Measurements from ENCODE around the gene SLC9A2. TPM values are rescaled to one million over a fixed set of nuclear protein-coding genes. Genes with fewer than 3 reads are reported as not detected.

The SLC9A2 gene
- total RNA-seq, 1 donor from 2014 or later = not detected

DNA sequence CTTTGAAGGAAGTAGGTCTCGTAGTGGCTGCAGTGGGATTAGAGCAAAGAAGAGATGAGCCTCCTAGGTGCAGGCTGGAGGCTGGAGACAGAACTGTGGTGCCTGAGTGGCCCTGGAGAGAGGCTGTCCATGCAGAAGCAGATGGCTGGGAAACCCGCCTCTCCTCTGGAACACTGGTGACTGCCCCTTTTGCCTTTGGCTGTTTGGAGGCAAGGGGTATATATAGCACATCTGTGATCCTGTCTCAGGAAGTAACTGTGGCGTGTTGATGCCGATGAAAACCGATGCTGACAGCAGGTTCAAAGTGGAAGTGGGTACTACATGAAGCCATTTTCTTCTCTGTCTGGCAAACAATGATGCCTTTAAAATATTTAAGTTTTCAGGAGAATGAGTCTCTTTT lies 43.5 kb downstream of the SLC9A2 start:
- H3K4me3 Mint-ChIP-seq = no peak overlapping the region

DNA sequence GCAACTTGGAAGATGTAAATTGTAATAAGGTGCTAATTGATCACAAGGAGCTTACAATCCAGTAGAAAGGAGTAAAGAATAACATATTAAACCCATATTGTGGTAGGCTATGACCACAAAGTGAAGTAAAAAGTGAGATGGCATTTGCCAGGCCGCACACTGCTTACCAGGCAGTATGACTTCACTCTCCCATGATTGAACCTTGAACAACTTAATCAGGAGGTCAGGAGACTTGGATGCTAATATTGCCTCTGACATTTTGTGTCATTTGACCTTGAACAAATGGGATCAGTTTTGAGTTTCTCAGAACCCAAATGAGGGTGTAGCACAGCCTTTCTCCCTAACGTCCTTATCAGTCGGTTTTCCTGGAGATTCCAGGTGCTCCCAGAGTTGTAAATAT lies 44.0 kb downstream of the SLC9A2 start:
- ChIA-PET CTCF (no interaction called here), POLR2A (interaction anchor here (0.8 kb wide), 1 partner anchor 1598 kb away, joined by 4 read pairs; no protein-coding TSS in a partner anchor)
- H3K36me3 Mint-ChIP-seq (ENCODE audit: low read depth) = no peaks in the 10 kb centered on the region
- no peaks in the 10 kb centered on the region for H3K9me3 Mint-ChIP-seq
- H3K4me3 Mint-ChIP-seq = no peak overlapping the region
- TF ChIP-seq, protein P1, sequence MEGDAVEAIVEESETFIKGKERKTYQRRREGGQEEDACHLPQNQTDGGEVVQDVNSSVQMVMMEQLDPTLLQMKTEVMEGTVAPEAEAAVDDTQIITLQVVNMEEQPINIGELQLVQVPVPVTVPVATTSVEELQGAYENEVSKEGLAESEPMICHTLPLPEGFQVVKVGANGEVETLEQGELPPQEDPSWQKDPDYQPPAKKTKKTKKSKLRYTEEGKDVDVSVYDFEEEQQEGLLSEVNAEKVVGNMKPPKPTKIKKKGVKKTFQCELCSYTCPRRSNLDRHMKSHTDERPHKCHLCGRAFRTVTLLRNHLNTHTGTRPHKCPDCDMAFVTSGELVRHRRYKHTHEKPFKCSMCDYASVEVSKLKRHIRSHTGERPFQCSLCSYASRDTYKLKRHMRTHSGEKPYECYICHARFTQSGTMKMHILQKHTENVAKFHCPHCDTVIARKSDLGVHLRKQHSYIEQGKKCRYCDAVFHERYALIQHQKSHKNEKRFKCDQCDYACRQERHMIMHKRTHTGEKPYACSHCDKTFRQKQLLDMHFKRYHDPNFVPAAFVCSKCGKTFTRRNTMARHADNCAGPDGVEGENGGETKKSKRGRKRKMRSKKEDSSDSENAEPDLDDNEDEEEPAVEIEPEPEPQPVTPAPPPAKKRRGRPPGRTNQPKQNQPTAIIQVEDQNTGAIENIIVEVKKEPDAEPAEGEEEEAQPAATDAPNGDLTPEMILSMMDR (IDR thresholded peaks at IDR 0.05) = no peak
- no peaks in the 10 kb centered on the region for H3K4me1 Mint-ChIP-seq
- DNase-seq (no peak), ATAC-seq (ENCODE audit: low read depth) (no peak)
- H3K27ac Mint-ChIP-seq = no peak overlapping the region
- intact Hi-C loops (cut with micrococcal nuclease) = no loop called here
- H3K27me3 Mint-ChIP-seq = peaks cover 6% of the 10 kb centered on the region

More for the DNA sequence above, 43.5 kb downstream of the SLC9A2 start:
- Mint-ChIP-seq H3K4me1 (no peaks in the 10 kb centered on the region), H3K36me3 (ENCODE audit: low read depth) (no peaks in the 10 kb centered on the region), H3K9me3 (no peaks in the 10 kb centered on the region), H3K27ac (no peak overlapping the region), H3K27me3 (peaks cover 6% of the 10 kb centered on the region)
- TF ChIP-seq, protein P1 (IDR thresholded peaks at IDR 0.05) = no peak
- CTCF ChIA-PET = no interaction called here
- POLR2A ChIA-PET = no interaction called here
- no peak for DNase-seq
- intact Hi-C loops (cut with micrococcal nuclease) = no loop called here
- no peak for ATAC-seq (ENCODE audit: low read depth)

DNA sequence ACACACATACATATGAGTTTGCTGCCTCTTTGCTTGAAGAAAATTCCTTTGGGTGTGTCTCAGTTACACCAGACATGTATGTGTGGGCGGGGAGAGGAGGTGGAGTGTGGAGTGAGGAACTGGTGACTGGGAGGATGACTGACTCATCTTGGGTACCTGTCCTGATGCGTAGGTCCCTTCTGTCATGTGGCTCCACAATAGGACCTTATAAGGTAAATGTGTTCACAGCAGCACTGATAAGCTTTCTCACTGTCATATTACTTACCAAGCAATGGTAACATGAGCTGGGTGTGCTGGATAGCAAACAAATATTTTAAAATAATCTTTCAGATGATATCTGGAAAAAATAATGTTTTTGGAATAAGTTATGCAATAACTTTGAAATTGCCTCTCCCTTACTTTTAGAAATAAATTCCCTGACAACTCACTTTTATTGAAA lies 45.1 kb downstream of the SLC9A2 start:
- DNase-seq (no peak), ATAC-seq (ENCODE audit: low read depth) (peak; percentile 68)
- H3K4me1 Mint-ChIP-seq = no peaks in the 10 kb centered on the region
- H3K9me3 Mint-ChIP-seq = no peaks in the 10 kb centered on the region
- intact Hi-C loops (cut with micrococcal nuclease) = no loop called here
- POLR2A ChIA-PET = interaction anchor here (0.8 kb wide), 1 partner anchor 1599 kb away, joined by 4 read pairs; no protein-coding TSS in a partner anchor
- TF ChIP-seq, protein P1 (IDR thresholded peaks at IDR 0.05) = no peak
- H3K4me3 Mint-ChIP-seq = no peak overlapping the region
- CTCF ChIA-PET = no interaction called here
- peaks cover 10% of the 10 kb centered on the region for H3K27me3 Mint-ChIP-seq
- no peak overlapping the region for H3K27ac Mint-ChIP-seq
- H3K36me3 Mint-ChIP-seq (ENCODE audit: low read depth) = no peaks in the 10 kb centered on the region

DNA sequence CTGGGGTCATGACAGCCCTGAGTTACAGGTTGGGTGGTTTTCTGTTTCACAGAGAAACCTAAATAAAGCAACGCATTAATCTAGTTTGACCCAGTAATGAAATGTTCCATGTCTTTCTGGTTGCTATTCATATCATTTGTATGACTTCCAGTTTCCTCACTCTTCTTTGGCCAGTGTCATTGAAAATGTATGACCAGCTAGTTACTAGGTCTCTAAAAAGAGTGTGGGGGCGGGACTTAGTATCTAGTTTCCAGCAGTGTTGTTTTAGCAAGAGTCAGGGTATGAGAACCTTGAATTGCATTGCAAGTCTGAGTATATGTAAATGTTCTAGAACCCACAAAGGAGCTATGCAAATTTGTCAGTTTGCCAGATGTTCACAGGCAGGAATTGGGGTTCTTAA lies 47.7 kb downstream of the SLC9A2 start:
- no peak for DNase-seq
- ChIA-PET POLR2A (no interaction called here), CTCF (no interaction called here)

DNA sequence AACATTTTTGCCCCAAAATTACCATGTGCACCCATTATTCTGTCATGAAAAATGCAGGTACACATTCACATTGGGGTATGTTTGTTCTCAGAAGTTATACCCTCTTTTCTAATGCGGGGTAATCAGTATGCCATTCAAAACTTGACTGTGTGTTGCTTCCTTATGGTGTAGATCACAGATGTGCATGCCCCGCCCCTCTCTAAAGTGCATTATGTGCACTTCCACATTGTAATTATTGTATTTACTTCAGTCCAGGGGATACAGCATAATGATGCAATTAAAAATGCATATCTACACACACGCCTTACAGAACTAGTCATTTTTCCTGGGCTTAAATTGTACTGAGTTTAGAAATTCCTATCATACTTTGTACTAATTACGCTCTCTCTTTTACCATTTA lies 48.8 kb downstream of the SLC9A2 start:
- no peaks in the 10 kb centered on the region for H3K9me3 Mint-ChIP-seq
- CTCF ChIA-PET = no interaction called here
- no peak overlapping the region for H3K27ac Mint-ChIP-seq
- POLR2A ChIA-PET = no interaction called here
- intact Hi-C loops (cut with micrococcal nuclease) = no loop called here
- H3K36me3 Mint-ChIP-seq (ENCODE audit: low read depth) = no peaks in the 10 kb centered on the region
- peaks cover 4% of the 10 kb centered on the region for H3K4me1 Mint-ChIP-seq
- DNase-seq (no peak), ATAC-seq (ENCODE audit: low read depth) (no peak)
- peaks cover 6% of the 10 kb centered on the region for H3K27me3 Mint-ChIP-seq
- TF ChIP-seq, protein P1 (IDR thresholded peaks at IDR 0.05) = no peak
- no peak overlapping the region for H3K4me3 Mint-ChIP-seq

More for the DNA sequence above, 47.7 kb downstream of the SLC9A2 start:
- Mint-ChIP-seq H3K9me3 (no peaks in the 10 kb centered on the region), H3K4me1 (no peaks in the 10 kb centered on the region), H3K4me3 (no peak overlapping the region), H3K27ac (no peak overlapping the region), H3K27me3 (peaks cover 12% of the 10 kb centered on the region), H3K36me3 (ENCODE audit: low read depth) (no peaks in the 10 kb centered on the region)
- intact Hi-C loops (cut with micrococcal nuclease) = no loop called here
- ATAC-seq (ENCODE audit: low read depth) = no peak
- TF ChIP-seq, protein P1 (IDR thresholded peaks at IDR 0.05) = no peak

All from activated B cell treated with CpG ODN at 0.5 μM for 24 hours (primary cell).